Fibroblast of skin of abdomen (primary cell): Measurements from ENCODE around the gene SLC19A1.

Source experiments
- DNase-seq: peaks from one replicate; pipeline ENCODE4 v3.0.0-alpha.2; 2013

SLC19A1 gene

GRCh38 chr21:45475797-45476570 lies 66.3 kb downstream of the SLC19A1 start:
- no peak for DNase-seq

- no peak for DNase-seq
These were observed 67.1 kb downstream of the SLC19A1 start for GRCh38 chr21:45475004-45475685.

- DNase-seq, result no peak
These were observed 67.8 kb downstream of the SLC19A1 start for GRCh38 chr21:45474323-45474950.

- DNase-seq, result no peak
These were observed 68.5 kb downstream of the SLC19A1 start for GRCh38 chr21:45473496-45474322.

- no peak for DNase-seq
These were observed 69.5 kb downstream of the SLC19A1 start for GRCh38 chr21:45472445-45473365.

- DNase-seq, result peak; percentile 51
These were observed 70.6 kb downstream of the SLC19A1 start for GRCh38 chr21:45471525-45472221.

GRCh38 chr21:45470773-45471524 lies 71.3 kb downstream of the SLC19A1 start:
- DNase-seq, result peak; percentile 86

- no peak for DNase-seq
These were observed 72.1 kb downstream of the SLC19A1 start for GRCh38 chr21:45470087-45470515.

GRCh38 chr21:45469273-45470086 lies 72.8 kb downstream of the SLC19A1 start:
- no peak for DNase-seq

GRCh38 chr21:45468971-45469272 lies 73.3 kb downstream of the SLC19A1 start:
- no peak for DNase-seq

GRCh38 chr21:45468051-45468970 lies 73.9 kb downstream of the SLC19A1 start:
- DNase-seq, result no peak

- no peak for DNase-seq
These were observed 74.9 kb downstream of the SLC19A1 start for GRCh38 chr21:45467221-45467779.

- DNase-seq, result no peak
These were observed 75.7 kb downstream of the SLC19A1 start for GRCh38 chr21:45466330-45467220.

GRCh38 chr21:45465611-45466329 lies 76.5 kb downstream of the SLC19A1 start:
- DNase-seq, result no peak

GRCh38 chr21:45465105-45465504 lies 77.1 kb downstream of the SLC19A1 start:
- no peak for DNase-seq

- DNase-seq, result no peak
These were observed 77.9 kb downstream of the SLC19A1 start for GRCh38 chr21:45464309-45464708.
